GM21526 (cell line): ENCODE measurements around the gene TRPV2.

Source experiments
- ATAC-seq: cut with Tn5 transposase; IDR thresholded peaks from one replicate; pipeline ENCODE4 v1.9.1; 2021; ENCODE audit warnings: moderate library complexity; ENCODE audit not compliant: unreplicated experiment, low FRiP score

The TRPV2 gene

DNA sequence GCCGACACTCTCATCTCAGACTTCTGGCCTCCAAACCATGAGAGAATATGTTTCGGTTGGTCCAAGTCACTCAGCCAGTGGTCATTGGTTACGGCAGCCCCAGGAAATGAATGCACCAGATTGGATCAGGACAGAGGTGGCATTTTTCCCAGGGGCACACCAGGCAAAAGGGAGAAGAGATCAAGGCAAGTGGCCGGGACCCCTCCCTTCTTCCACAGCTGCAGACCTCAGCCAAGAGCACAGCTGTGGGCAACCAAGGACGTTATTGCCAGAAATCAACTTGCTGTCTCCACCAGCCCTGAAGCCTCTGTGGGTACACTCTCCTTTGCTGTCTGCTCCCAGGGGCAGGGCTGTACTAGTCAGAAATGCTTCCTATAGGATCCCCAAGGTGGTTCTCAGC lies 55.9 kb downstream of the TRPV2 start:
- ATAC-seq = no peak

GRCh38 chr17:16472539-16472938 lies 57.2 kb downstream of the TRPV2 start:
- ATAC-seq = no peak

DNA sequence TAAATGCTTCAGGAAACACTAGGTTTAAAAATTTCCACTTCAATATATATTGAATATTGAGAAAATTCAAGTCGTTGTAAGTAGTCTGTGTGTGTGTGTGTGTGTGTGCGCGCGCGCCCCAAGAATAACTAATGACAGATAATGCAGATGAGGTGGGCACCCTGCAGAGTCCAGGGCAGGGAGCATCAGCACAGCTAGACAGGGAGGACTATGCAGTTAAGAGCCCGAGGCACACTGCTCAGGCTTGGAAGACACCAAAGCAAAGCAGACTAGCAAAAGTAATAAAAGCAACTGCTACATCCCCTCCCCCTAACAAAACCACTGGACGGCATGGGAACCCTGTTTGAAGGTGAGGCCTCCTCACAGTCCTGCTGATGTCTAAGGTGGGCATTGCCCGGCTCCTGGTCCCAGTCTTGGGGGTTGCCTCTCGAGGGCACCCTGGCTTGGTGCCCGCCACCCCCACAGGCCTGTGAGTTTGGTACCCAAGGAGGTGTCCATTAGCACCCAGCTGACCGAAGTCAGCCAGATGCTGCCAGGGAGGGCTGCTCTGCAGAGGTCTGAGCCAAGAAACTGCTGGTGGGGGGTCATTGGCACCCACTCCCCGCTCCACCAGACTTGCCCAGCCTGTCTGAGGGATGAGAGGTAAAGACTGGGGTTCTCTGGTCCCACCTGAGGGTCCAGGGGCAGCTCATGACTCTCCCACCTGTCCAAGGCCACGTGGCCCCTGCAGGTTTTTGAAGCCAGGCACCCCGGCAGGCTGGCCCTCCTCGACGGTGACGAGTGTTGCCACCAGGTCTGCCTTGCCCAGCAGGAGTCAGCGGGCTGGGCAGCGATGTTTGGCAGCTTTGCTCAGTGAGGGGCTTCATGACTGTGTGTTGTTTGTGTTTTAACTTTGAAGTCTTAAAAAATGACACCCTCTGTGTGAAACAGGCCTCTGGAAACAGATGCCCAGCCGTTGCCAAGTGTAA lies 58.0 kb downstream of the TRPV2 start:
- ATAC-seq = no peak

DNA sequence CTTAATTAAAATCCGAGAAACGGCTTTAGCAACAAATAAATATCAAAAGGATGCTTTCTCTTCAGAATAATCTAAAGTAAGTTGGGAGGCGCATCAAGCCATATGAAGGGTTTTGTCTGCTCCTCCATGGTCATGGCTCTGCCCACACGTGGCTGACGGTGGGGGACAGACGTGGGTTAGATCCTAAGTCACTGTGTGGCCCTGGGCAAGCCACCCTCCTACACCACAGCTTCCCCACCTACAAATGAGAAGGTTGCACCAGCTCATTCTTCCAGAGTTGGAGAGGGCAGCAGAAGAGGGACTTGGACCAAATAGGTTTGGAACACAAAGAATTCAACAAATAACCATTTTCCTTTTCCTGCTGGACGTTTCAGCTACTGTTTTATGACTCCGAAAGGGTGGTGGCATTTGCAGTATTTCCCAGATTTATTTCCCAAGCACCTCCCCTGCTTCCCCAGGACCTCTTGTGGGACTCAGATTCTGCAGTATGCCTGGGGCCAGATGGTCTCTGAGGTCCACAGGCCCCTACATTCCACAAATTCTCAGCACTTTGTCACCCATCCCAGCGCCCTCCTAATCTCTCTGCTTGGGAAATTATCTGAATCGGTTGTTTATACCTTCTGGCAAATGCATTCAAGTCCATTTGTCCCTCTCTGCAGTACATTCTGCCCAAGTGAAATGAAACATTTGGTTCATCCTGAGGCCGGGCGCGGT lies 58.8 kb downstream of the TRPV2 start:
- no peak for ATAC-seq

GRCh38 chr17:16475179-16475704 lies 59.9 kb downstream of the TRPV2 start:
- ATAC-seq = no peak

GRCh38 chr17:16477255-16477654 lies 61.9 kb downstream of the TRPV2 start:
- ATAC-seq = no peak

GRCh38 chr17:16477666-16478065 lies 62.3 kb downstream of the TRPV2 start:
- no peak for ATAC-seq

DNA sequence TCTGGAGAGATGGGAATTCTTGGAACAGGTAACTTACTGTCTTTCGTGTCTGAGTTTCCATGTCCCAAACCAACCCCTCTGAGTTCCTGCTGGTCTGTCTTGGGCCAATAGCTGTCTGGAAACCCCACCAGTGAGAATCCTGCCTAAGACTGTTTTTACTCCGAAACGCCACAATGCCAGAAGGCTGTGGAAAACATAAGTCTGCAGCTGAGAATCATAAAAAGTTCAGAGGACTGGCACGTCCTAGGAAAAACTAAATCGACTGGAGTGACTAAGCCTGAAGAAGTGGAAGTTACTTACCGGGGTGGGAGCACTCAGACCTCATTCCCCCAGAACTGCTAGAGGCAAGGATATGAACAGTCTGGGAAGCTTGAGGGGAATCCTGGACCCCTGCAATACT lies 63.3 kb downstream of the TRPV2 start:
- ATAC-seq = no peak

DNA sequence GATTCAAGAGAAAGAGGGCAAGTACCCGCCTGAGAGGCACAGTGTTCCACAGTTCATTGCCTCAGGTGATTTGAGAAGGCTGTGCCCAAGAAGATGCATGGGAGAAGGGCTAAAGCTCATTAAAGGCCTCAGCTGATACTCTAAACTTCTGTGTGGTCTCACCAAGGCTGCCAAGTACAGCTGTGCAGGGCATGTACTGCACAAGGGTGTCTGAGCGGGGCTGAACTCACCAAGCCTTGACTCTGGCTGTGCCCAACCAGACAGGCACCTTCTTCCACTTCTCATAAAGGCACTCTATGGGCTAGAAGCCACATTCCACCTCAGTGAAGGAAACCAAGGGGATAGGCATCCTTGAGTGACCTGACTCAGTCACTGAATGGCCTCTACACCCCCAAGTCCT lies 63.9 kb downstream of the TRPV2 start:
- ATAC-seq = no peak

GRCh38 chr17:16480995-16481394 lies 65.6 kb downstream of the TRPV2 start:
- ATAC-seq = no peak

DNA sequence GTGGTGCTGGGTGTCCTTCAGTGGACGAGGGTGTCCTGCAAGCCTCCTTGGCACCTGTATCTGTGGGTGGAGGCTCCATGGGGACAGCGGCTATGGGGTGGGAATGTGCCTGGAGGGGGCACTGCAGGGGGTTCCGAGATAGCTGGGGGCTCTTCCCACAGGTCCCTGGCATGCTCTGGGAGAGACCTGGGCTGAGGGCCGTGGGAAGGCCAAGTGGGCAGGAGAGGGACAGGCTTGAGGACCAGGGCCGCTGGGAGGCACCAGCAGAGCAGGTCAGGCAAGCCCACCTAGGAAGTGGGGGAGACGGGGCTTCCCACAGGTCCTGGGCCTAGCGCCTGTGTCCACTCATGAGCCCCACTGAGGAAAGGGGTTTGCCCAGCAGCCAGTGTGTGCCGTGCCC lies 66.9 kb downstream of the TRPV2 start:
- ATAC-seq = no peak

GRCh38 chr17:16483021-16483645 lies 67.8 kb downstream of the TRPV2 start:
- no peak for ATAC-seq

- ATAC-seq = no peak
Observed at GRCh38 chr17:16484445-16485175, 69.2 kb downstream of the TRPV2 start.
